CD4-positive, alpha-beta memory T cell (primary cell): ENCODE measurements around the gene AGAP1. TPM values are rescaled to one million over a fixed set of nuclear protein-coding genes. Genes with fewer than 3 reads are reported as not detected.

Source experiments
- CTCF ChIA-PET: fragments of 350-600 bp; sonication (Branson Sonifier 250); formaldehyde crosslinking; loops from one replicate; lab custom pipeline; 2021; ENCODE audit warnings: inconsistent platforms; ENCODE audit not compliant: partially characterized antibody; lab: Charles Lee
- POLR2A ChIA-PET: fragments of 350-600 bp; sonication (Branson Sonifier 250); formaldehyde crosslinking; loops from one replicate; lab custom pipeline; 2021; ENCODE audit not compliant: partially characterized antibody; lab: Charles Lee
- DNase-seq, 5 donors: peaks; one replicate each; pipeline versions ENCODE4 v3.0.0 to v3.0.0-alpha.2; 2020 to 2022; ENCODE audit warnings: mixed read lengths in 1 of 5
- H3K27ac ChIP-seq: one replicate; pipeline ENCODE4 v1.7.0; 2013; ENCODE audit warnings: low read depth, low read length
- H3K27me3 ChIP-seq: 2 replicates; pipeline ENCODE4 v1.7.0; 2013; ENCODE audit warnings: mild to moderate bottlenecking, low read length, moderate library complexity; ENCODE audit not compliant: insufficient read depth
- H3K36me3 ChIP-seq: 2 replicates; pipeline ENCODE4 v1.7.0; 2013; ENCODE audit warnings: mild to moderate bottlenecking, low read length, moderate library complexity; ENCODE audit not compliant: insufficient read depth
- H3K4me1 ChIP-seq: 2 replicates; pipeline ENCODE4 v1.7.0; 2013; ENCODE audit warnings: mild to moderate bottlenecking, low read length, moderate library complexity; ENCODE audit not compliant: insufficient read depth
- H3K4me3 ChIP-seq, 2 donors: one replicate each; pipeline ENCODE4 v1.7.0; 2013; ENCODE audit warnings: low read length in 2 of 2, mild to moderate bottlenecking in 1 of 2
- H3K9me3 ChIP-seq, 2 donors: one replicate each; pipeline ENCODE4 v1.7.0; 2013; ENCODE audit warnings: low read length in 2 of 2, control low read depth in 1 of 2; ENCODE audit not compliant: control insufficient read depth in 1 of 2
- H3K27ac Mint-ChIP-seq, 7 donors: one replicate each; pipeline ENCODE4 v1.8.0; 2020 to 2021; ENCODE audit warnings: mixed read lengths in 7 of 7, mild to moderate bottlenecking in 6 of 7, inconsistent platforms in 3 of 7, moderate library complexity in 3 of 7
- H3K27me3 Mint-ChIP-seq, 2 donors: one replicate each; pipeline ENCODE4 v1.8.0; 2020 to 2021; ENCODE audit warnings: mixed read lengths in 2 of 2
- H3K36me3 Mint-ChIP-seq, 2 donors: one replicate each; pipeline ENCODE4 v1.8.0; 2020 to 2021; ENCODE audit warnings: mixed read lengths in 2 of 2, inconsistent platforms in 1 of 2, mild to moderate bottlenecking in 1 of 2
- H3K4me1 Mint-ChIP-seq, 4 donors: one replicate each; pipeline ENCODE4 v1.8.0; 2020 to 2021; ENCODE audit warnings: mixed read lengths in 4 of 4, mild to moderate bottlenecking in 1 of 4
- H3K4me3 Mint-ChIP-seq, 8 donors: one replicate each; pipeline ENCODE4 v1.8.0; 2020 to 2021; ENCODE audit warnings: mixed read lengths in 8 of 8, mild to moderate bottlenecking in 7 of 8, moderate library complexity in 6 of 8, inconsistent platforms in 3 of 8
- H3K9me3 Mint-ChIP-seq, 8 donors: one replicate each; pipeline ENCODE4 v1.8.0; 2020 to 2021; ENCODE audit warnings: mixed read lengths in 8 of 8, mild to moderate bottlenecking in 5 of 8, inconsistent platforms in 3 of 8, moderate library complexity in 1 of 8
- intact Hi-C: fragments of 100-400 bp; cut with micrococcal nuclease; formaldehyde crosslinking; loops from one replicate; pipeline ENCODE4 v1.15.1; 2023
- polyA plus RNA-seq, 2 donors: library from polyadenylated mRNA; unstranded; fragments of 300-500 nt; fragmentation: Illumina TruSeq; gene quantifications; one replicate each; pipeline ENCODE4 v1.2.3, GENCODE V29; 2021
- total RNA-seq, 2 experiments: library from RNA; stranded (reverse); gene quantifications; one replicate each; pipeline ENCODE4 v1.2.3, GENCODE V29; 2021

The AGAP1 gene
- total and polyA plus RNA-seq, 4 experiments from 2014 or later, result 0.24 to 2.9 (median 1.9) TPM

GRCh38 chr2:235608200-235608887 lies 114.5 kb downstream of the AGAP1 start:
- no peak overlapping the region for H3K27ac Mint-ChIP-seq
- H3K4me3 Mint-ChIP-seq, result no peak overlapping the region
- H3K27me3 Mint-ChIP-seq, result peaks cover 8 to 13% of the 10 kb centered on the region in 2 donors
- Histone ChIP-seq H3K27me3 (no peaks in the 10 kb centered on the region), H3K27ac (no peak overlapping the region), H3K4me1 (no peaks in the 10 kb centered on the region), H3K36me3 (no peaks in the 10 kb centered on the region), H3K4me3 (no peak overlapping the region), H3K9me3 (no peaks in the 10 kb centered on the region)
- H3K9me3 Mint-ChIP-seq, result peaks cover 0 to 5% (median under 1%) of the 10 kb centered on the region in 8 donors
- intact Hi-C loops, result no loop called here
- no peak for DNase-seq
- no peaks in the 10 kb centered on the region for H3K36me3 Mint-ChIP-seq
- ChIA-PET POLR2A (no interaction called here), CTCF (interaction anchor here (1.3 kb wide), 1 partner anchor 14 kb away, joined by 7 read pairs; no protein-coding TSS in a partner anchor)
- no peaks in the 10 kb centered on the region for H3K4me1 Mint-ChIP-seq

DNA sequence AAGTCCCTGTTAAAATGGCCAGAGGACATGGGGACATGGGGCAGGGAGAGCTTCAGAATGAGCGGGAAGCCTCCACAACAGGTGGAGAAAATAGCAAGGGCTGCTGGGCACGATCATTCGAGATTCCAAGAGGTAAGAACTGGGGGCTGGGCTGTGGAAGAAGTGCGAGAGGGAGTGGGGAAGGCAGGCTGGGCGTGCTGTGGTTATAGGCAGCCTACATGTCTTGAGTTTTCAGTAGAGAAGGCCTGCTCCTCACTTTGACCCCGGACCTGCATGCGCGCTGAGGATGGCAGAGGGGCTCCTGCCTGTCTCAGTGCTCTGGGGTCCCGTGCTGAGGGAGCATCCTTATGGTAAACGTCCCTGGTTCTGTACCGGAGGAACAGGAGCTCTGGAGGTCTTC lies 115.5 kb downstream of the AGAP1 start:
- ChIA-PET POLR2A (no interaction called here), CTCF (interaction anchor here (1.3 to 1.4 kb wide), 2 partner anchors 15 to 16 kb away, joined by 4 to 7 read pairs; no protein-coding TSS in a partner anchor)
- Mint-ChIP-seq H3K9me3 (peaks cover 0 to 2% (median 0%) of the 10 kb centered on the region in 8 donors), H3K27ac (no peak overlapping the region), H3K4me3 (no peak overlapping the region), H3K36me3 (no peaks in the 10 kb centered on the region), H3K27me3 (peaks cover 12 to 15% of the 10 kb centered on the region in 2 donors), H3K4me1 (peaks cover 0 to 2% (median 0%) of the 10 kb centered on the region in 4 donors)
- H3K9me3 ChIP-seq, result no peaks in the 10 kb centered on the region
- intact Hi-C loops, result no loop called here
- no peaks in the 10 kb centered on the region for H3K4me1 ChIP-seq
- no peaks in the 10 kb centered on the region for H3K27me3 ChIP-seq
- H3K4me3 ChIP-seq, result no peak overlapping the region
- no peak for DNase-seq
- no peak overlapping the region for H3K27ac ChIP-seq
- H3K36me3 ChIP-seq, result no peaks in the 10 kb centered on the region

DNA sequence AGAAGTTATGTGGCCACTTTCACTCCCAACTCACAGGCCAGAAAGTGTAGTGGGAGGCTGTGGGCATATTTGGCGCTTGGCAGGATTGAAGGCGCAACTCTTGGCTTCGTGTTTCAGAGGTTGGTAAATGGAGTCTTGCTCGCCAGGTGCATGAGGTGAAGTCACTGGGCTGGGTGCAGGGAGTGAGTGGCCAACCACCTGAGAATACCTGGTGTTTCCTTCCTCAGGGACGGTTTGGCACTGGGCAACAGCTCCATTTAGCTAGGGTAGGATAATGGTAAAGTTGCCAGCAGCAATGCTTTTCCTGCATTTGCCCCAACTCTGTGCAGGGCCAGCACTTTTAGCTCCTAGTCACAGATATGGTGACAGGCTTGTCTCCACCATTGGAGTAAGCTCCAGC lies 115.9 kb downstream of the AGAP1 start:
- H3K4me3 Mint-ChIP-seq, result no peak overlapping the region
- Histone ChIP-seq H3K4me3 (no peak overlapping the region), H3K36me3 (no peaks in the 10 kb centered on the region), H3K9me3 (no peaks in the 10 kb centered on the region), H3K4me1 (no peaks in the 10 kb centered on the region), H3K27ac (no peak overlapping the region), H3K27me3 (no peaks in the 10 kb centered on the region)
- peaks cover 12 to 15% of the 10 kb centered on the region in 2 donors for H3K27me3 Mint-ChIP-seq
- no peak for DNase-seq
- intact Hi-C loops, result no loop called here
- H3K9me3 Mint-ChIP-seq, result peaks cover 0 to 2% (median 0%) of the 10 kb centered on the region in 8 donors
- POLR2A ChIA-PET, result no interaction called here
- no peak overlapping the region for H3K27ac Mint-ChIP-seq
- peaks cover 0 to 2% (median 0%) of the 10 kb centered on the region in 4 donors for H3K4me1 Mint-ChIP-seq
- no peaks in the 10 kb centered on the region for H3K36me3 Mint-ChIP-seq
- CTCF ChIA-PET, result interaction anchor here (1.3 to 1.4 kb wide), 2 partner anchors 15 to 17 kb away, joined by 4 to 7 read pairs; no protein-coding TSS in a partner anchor

- H3K9me3 Mint-ChIP-seq, result peaks cover 0 to 2% (median 0%) of the 10 kb centered on the region in 8 donors
- CTCF ChIA-PET, result interaction anchor here (1.4 kb wide), 1 partner anchor 18 kb away, joined by 4 read pairs; no protein-coding TSS in a partner anchor
These were observed 116.9 kb downstream of the AGAP1 start for GRCh38 chr2:235610696-235611257.

DNA sequence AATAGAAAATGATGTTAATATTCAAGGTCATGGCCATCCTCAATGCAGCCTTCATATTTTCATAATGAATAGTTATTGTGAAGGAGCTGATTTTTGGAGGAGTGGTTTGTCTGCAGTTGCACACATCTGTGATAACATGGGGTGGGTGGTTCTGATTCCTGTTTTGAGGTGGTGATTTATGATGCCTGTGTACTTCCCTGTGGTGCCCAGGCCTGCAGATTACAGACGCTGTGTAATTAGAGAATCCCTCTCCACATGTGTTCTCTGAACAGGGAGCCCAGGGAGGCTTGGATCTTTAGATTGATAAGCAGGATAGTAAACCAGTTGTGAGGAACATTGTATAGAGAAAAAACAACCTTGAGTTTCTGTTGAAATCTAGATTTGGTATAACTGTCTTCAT lies 117.5 kb downstream of the AGAP1 start:
- H3K27ac Mint-ChIP-seq, result no peak overlapping the region
- H3K27me3 ChIP-seq, result no peaks in the 10 kb centered on the region
- intact Hi-C loops, result no loop called here
- peaks cover 15% of the 10 kb centered on the region in 2 donors for H3K27me3 Mint-ChIP-seq
- CTCF ChIA-PET, result no interaction called here
- no peaks in the 10 kb centered on the region for H3K36me3 ChIP-seq
- H3K36me3 Mint-ChIP-seq, result no peaks in the 10 kb centered on the region
- POLR2A ChIA-PET, result no interaction called here
- DNase-seq, result no peak
- H3K4me1 ChIP-seq, result no peaks in the 10 kb centered on the region
- no peaks in the 10 kb centered on the region for H3K9me3 ChIP-seq
- peaks cover 0 to 2% (median 0%) of the 10 kb centered on the region in 8 donors for H3K9me3 Mint-ChIP-seq
- no peak overlapping the region for H3K27ac ChIP-seq
- H3K4me1 Mint-ChIP-seq, result peaks cover 0 to 2% (median 0%) of the 10 kb centered on the region in 4 donors
- no peak overlapping the region for H3K4me3 ChIP-seq
- no peak overlapping the region for H3K4me3 Mint-ChIP-seq

More at GRCh38 chr2:235610696-235611257, 116.9 kb downstream of the AGAP1 start:
- Histone ChIP-seq H3K27me3 (no peaks in the 10 kb centered on the region), H3K4me1 (no peaks in the 10 kb centered on the region), H3K27ac (no peak overlapping the region), H3K4me3 (no peak overlapping the region), H3K9me3 (no peaks in the 10 kb centered on the region), H3K36me3 (no peaks in the 10 kb centered on the region)
- Mint-ChIP-seq H3K27me3 (peaks cover 15% of the 10 kb centered on the region in 2 donors), H3K4me1 (peaks cover 0 to 2% (median 0%) of the 10 kb centered on the region in 4 donors), H3K4me3 (no peak overlapping the region), H3K36me3 (no peaks in the 10 kb centered on the region), H3K27ac (no peak overlapping the region)
- intact Hi-C loops, result no loop called here
- POLR2A ChIA-PET, result no interaction called here
- no peak for DNase-seq

DNA sequence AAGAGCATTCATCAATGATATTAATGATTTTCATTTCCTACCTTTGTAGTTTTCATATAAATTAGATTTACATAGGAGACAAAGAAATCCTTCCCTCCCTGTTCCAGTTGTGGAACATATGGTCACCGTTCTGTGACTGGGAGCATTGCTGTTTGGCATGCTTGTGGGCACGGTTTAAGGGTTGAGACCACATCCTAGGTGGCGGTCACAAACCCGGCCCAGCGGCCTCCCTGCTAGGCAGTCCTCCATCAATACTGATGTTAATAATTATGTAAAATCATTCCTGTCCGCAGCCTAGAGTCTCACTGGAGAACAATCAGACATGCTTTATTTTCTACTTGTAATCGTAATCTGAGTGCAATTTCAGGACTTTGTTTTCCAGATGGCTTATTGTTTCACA lies 117.9 kb downstream of the AGAP1 start:
- Histone ChIP-seq H3K4me3 (no peak overlapping the region), H3K27ac (no peak overlapping the region), H3K27me3 (no peaks in the 10 kb centered on the region), H3K9me3 (no peaks in the 10 kb centered on the region), H3K4me1 (no peaks in the 10 kb centered on the region), H3K36me3 (no peaks in the 10 kb centered on the region)
- Mint-ChIP-seq H3K9me3 (peaks cover 0 to 2% (median 0%) of the 10 kb centered on the region in 8 donors), H3K4me1 (peaks cover 0 to 2% (median 0%) of the 10 kb centered on the region in 4 donors), H3K27me3 (peaks cover 15% of the 10 kb centered on the region in 2 donors), H3K36me3 (no peaks in the 10 kb centered on the region), H3K4me3 (no peak overlapping the region), H3K27ac (no peak overlapping the region)
- intact Hi-C loops, result no loop called here
- DNase-seq, result no peak
- POLR2A ChIA-PET, result no interaction called here
- CTCF ChIA-PET, result no interaction called here

- CTCF ChIA-PET, result no interaction called here
- H3K36me3 ChIP-seq, result no peaks in the 10 kb centered on the region
- peaks cover 0 to 2% (median 0%) of the 10 kb centered on the region in 8 donors for H3K9me3 Mint-ChIP-seq
- POLR2A ChIA-PET, result no interaction called here
- DNase-seq, result no peak
- no peak overlapping the region for H3K4me3 Mint-ChIP-seq
- H3K27me3 Mint-ChIP-seq, result peaks cover 15% of the 10 kb centered on the region in 2 donors
- intact Hi-C loops, result no loop called here
- H3K4me3 ChIP-seq, result no peak overlapping the region
- peaks cover 0 to 2% (median 0%) of the 10 kb centered on the region in 4 donors for H3K4me1 Mint-ChIP-seq
- H3K4me1 ChIP-seq, result no peaks in the 10 kb centered on the region
- no peaks in the 10 kb centered on the region for H3K9me3 ChIP-seq
- H3K27ac Mint-ChIP-seq, result no peak overlapping the region
- no peak overlapping the region for H3K27ac ChIP-seq
- H3K27me3 ChIP-seq, result no peaks in the 10 kb centered on the region
- H3K36me3 Mint-ChIP-seq, result no peaks in the 10 kb centered on the region
These were observed 118.5 kb downstream of the AGAP1 start for GRCh38 chr2:235612181-235612950.
